ENCODE results near the gene TMEM132D. TPM values are rescaled to one million over a fixed set of nuclear protein-coding genes. Genes with fewer than 3 reads are reported as not detected.

TMEM132D gene
- total RNA-seq, 1 experiment from 2014 or later, result 1.4 TPM

GRCh38 chr12:129127211-129127610, 776.6 kb downstream of the TMEM132D start (continued):
- TF ChIP-seq MLX (CRISPR knock-in tag; IDR thresholded peaks at IDR 0.05), result no peak
- TF ChIP-seq ZNF263 (CRISPR knock-in tag; IDR thresholded peaks at IDR 0.05; ENCODE audit: low read depth), result no peak
- TF ChIP-seq E2F5 (CRISPR knock-in tag; IDR thresholded peaks at IDR 0.05), result no peak
- no peak for TF ChIP-seq SP1 (CRISPR knock-in tag; conservative IDR thresholded peaks at IDR 0.05)
- TF ChIP-seq, protein P1, sequence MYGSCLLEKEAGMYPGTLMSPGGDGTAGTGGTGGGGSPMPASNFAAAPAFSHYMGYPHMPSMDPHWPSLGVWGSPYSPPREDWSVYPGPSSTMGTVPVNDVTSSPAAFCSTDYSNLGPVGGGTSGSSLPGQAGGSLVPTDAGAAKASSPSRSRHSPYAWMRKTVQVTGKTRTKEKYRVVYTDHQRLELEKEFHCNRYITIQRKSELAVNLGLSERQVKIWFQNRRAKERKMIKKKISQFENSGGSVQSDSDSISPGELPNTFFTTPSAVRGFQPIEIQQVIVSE (CRISPR knock-in tag; IDR thresholded peaks at IDR 0.05; ENCODE audit: borderline replicate concordance), result no peak
- TF ChIP-seq PREB (CRISPR knock-in tag; IDR thresholded peaks at IDR 0.05; ENCODE audit: borderline replicate concordance), result no peak
- TF ChIP-seq NR1H2 (CRISPR knock-in tag; IDR thresholded peaks at IDR 0.05), result no peak
- TF ChIP-seq FOXP1 (CRISPR knock-in tag; IDR thresholded peaks at IDR 0.05; ENCODE audit: borderline replicate concordance), result no peak

DNA sequence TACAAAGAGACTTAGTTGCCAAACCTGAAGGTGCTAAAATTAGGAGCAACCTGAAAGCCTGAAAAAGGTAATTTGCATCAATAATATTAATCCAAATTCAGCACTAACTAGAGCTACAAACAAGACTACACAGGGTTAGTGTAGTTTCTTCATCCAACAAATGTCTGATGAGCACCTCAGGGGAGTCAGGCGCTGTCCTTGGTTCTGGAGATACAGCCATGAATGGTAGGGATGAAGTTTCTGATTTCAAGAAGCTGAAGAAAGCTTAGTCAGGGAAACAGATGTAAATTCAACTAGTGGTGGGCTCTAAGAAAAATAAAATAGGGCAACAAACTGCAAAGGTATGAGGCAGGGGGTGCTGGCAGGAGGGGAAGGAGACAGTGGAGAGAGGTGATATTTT, 784.3 kb downstream of the TMEM132D start:
- no peak for TF ChIP-seq HMGA2 (CRISPR knock-in tag; IDR thresholded peaks at IDR 0.05)
- no peak for TF ChIP-seq STAT6 (CRISPR knock-in tag; conservative IDR thresholded peaks at IDR 0.05; ENCODE audit: low read depth)
- TF ChIP-seq, protein P2, sequence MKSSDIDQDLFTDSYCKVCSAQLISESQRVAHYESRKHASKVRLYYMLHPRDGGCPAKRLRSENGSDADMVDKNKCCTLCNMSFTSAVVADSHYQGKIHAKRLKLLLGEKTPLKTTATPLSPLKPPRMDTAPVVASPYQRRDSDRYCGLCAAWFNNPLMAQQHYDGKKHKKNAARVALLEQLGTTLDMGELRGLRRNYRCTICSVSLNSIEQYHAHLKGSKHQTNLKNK (CRISPR knock-in tag; IDR thresholded peaks at IDR 0.05), result no peak
- no peak for TF ChIP-seq MLX (CRISPR knock-in tag; IDR thresholded peaks at IDR 0.05)
- TF ChIP-seq NFATC4 (CRISPR knock-in tag; IDR thresholded peaks at IDR 0.05), result no peak
- no peak for TF ChIP-seq RELA (CRISPR knock-in tag; IDR thresholded peaks at IDR 0.05; ENCODE audit: borderline replicate concordance)
- no peak for TF ChIP-seq MXD4 (CRISPR knock-in tag; IDR thresholded peaks at IDR 0.05; ENCODE audit: borderline replicate concordance)
- no peak for TF ChIP-seq ZNF396 (CRISPR knock-in tag; IDR thresholded peaks at IDR 0.05; ENCODE audit: borderline replicate concordance)
- no peak for TF ChIP-seq PREB (CRISPR knock-in tag; IDR thresholded peaks at IDR 0.05; ENCODE audit: borderline replicate concordance)
- no peak for TF ChIP-seq E2F4 (CRISPR knock-in tag; IDR thresholded peaks at IDR 0.05; ENCODE audit: borderline replicate concordance, low read depth)
- TF ChIP-seq ZNF219 (CRISPR knock-in tag; IDR thresholded peaks at IDR 0.05; ENCODE audit: borderline replicate concordance), result no peak
- TF ChIP-seq, protein P3, sequence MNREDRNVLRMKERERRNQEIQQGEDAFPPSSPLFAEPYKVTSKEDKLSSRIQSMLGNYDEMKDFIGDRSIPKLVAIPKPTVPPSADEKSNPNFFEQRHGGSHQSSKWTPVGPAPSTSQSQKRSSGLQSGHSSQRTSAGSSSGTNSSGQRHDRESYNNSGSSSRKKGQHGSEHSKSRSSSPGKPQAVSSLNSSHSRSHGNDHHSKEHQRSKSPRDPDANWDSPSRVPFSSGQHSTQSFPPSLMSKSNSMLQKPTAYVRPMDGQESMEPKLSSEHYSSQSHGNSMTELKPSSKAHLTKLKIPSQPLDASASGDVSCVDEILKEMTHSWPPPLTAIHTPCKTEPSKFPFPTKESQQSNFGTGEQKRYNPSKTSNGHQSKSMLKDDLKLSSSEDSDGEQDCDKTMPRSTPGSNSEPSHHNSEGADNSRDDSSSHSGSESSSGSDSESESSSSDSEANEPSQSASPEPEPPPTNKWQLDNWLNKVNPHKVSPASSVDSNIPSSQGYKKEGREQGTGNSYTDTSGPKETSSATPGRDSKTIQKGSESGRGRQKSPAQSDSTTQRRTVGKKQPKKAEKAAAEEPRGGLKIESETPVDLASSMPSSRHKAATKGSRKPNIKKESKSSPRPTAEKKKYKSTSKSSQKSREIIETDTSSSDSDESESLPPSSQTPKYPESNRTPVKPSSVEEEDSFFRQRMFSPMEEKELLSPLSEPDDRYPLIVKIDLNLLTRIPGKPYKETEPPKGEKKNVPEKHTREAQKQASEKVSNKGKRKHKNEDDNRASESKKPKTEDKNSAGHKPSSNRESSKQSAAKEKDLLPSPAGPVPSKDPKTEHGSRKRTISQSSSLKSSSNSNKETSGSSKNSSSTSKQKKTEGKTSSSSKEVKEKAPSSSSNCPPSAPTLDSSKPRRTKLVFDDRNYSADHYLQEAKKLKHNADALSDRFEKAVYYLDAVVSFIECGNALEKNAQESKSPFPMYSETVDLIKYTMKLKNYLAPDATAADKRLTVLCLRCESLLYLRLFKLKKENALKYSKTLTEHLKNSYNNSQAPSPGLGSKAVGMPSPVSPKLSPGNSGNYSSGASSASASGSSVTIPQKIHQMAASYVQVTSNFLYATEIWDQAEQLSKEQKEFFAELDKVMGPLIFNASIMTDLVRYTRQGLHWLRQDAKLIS (CRISPR knock-in tag; IDR thresholded peaks at IDR 0.05; ENCODE audit: borderline replicate concordance), result no peak
- no peak for TF ChIP-seq GABPB1 (CRISPR knock-in tag; IDR thresholded peaks at IDR 0.05)
- no peak for TF ChIP-seq EMX1 (CRISPR knock-in tag; IDR thresholded peaks at IDR 0.05)
- DNase-seq (ENCODE audit: low spot score) (no peak), ATAC-seq (no peak)
- Mint-ChIP-seq H3K36me3 (peaks cover 71% of the 10 kb centered on the region), H3K27me3 (ENCODE audit: low read depth) (peaks cover 14% of the 10 kb centered on the region), H3K9me3 (peaks cover 84% of the 10 kb centered on the region), H3K27ac (no peak overlapping the region), H3K4me3 (no peak overlapping the region), H3K4me1 (no peaks in the 10 kb centered on the region)
- ChIA-PET POLR2A (no interaction called here), CTCF (no interaction called here)

All from WTC11 (cell line).